HG02610 (cell line): Measurements from ENCODE around the gene ARHGEF10L.

Experiments
- ATAC-seq: cut with Tn5 transposase; IDR thresholded peaks from one replicate; pipeline ENCODE4 v1.9.1; 2021; ENCODE audit warnings: mild to moderate bottlenecking, moderate library complexity; ENCODE audit not compliant: unreplicated experiment

ARHGEF10L gene

GRCh38 chr1:17567582-17567981 lies 28.1 kb downstream of the ARHGEF10L start:
- ATAC-seq = no peak

- no peak for ATAC-seq
Measured at GRCh38 chr1:17568014-17568900, 28.8 kb downstream of the ARHGEF10L start.

- ATAC-seq = no peak
Measured at GRCh38 chr1:17569200-17570139, 30.0 kb downstream of the ARHGEF10L start.

GRCh38 chr1:17570228-17570627 lies 30.7 kb downstream of the ARHGEF10L start:
- ATAC-seq = no peak

- no peak for ATAC-seq
Measured at GRCh38 chr1:17572264-17572985, 32.9 kb downstream of the ARHGEF10L start.

GRCh38 chr1:17573518-17574041 lies 34.1 kb downstream of the ARHGEF10L start:
- ATAC-seq = no peak

- ATAC-seq = no peak
Measured at GRCh38 chr1:17574516-17574915, 35.0 kb downstream of the ARHGEF10L start.

GRCh38 chr1:17575797-17576518 lies 36.5 kb downstream of the ARHGEF10L start:
- ATAC-seq = no peak

GRCh38 chr1:17576519-17576853 lies 37.0 kb downstream of the ARHGEF10L start:
- no peak for ATAC-seq

GRCh38 chr1:17577907-17578297 lies 38.4 kb downstream of the ARHGEF10L start:
- ATAC-seq = no peak

- ATAC-seq = no peak
Measured at GRCh38 chr1:17579951-17580939, 40.7 kb downstream of the ARHGEF10L start.

- ATAC-seq = no peak
Measured at GRCh38 chr1:17581389-17582123, 42.1 kb downstream of the ARHGEF10L start.

GRCh38 chr1:17582124-17582774 lies 42.8 kb downstream of the ARHGEF10L start:
- no peak for ATAC-seq

- no peak for ATAC-seq
Measured at GRCh38 chr1:17584539-17584938, 45.0 kb downstream of the ARHGEF10L start.

GRCh38 chr1:17585266-17585987 lies 45.9 kb downstream of the ARHGEF10L start:
- no peak for ATAC-seq

- no peak for ATAC-seq
Measured at GRCh38 chr1:17586172-17586964, 46.9 kb downstream of the ARHGEF10L start.
